ENCODE measurements around the gene BCAP29. TPM values are rescaled to one million over a fixed set of nuclear protein-coding genes. Genes with fewer than 3 reads are reported as not detected.

The BCAP29 gene
- total and polyA plus RNA-seq, 7 donors, result 37.4 to 72.6 (median 50.5) TPM

DNA sequence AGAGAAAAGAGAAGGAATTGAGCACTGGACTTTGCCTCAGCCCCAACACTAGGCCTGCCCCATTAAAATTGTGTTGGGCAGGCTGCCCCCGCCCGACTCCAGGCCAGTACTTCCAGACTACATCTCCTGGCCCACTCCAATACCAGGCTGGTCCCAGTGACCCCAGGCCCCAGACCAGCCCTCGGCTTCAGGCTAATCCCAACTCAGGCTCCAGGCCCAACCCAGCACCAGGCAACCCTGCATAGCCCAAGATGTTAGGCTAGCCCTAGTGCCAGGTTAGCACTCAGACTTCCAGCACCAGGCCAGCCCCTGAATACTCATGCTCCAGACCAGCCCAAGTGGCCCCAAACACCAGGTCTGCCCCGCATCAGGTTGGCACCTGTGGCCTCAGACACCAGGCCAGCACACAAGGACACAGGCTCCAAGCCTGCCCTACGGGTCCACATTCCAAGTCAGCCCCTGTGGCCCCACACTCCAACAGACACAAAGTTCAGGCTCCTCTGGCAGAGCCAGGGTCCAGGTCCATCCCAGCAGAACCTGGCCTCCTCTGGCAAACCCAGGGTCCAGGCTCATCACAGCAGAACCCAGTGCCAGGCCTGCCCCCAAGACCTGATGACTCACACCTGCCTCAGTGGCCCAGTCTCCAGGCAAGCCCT lies 36.6 kb upstream of the BCAP29 start:
- no peak for TF ChIP-seq CTCF (IDR thresholded peaks at IDR 0.05)
- H3K27ac ChIP-seq, result no peak overlapping the region
- H3K9me3 ChIP-seq, result peaks cover 15% of the 10 kb centered on the region
- intact Hi-C loops (cut with DNase I), result no loop called here
- no peak for DNase-seq
- ATAC-seq, result no peak
- H3K4me1 ChIP-seq, result no peaks in the 10 kb centered on the region
- WGBS, 3 donors, result 88 to 97% (median 97%) methylated on average over 5 of the region's 5 CpGs
- no peak overlapping the region for H3K4me3 ChIP-seq
- peaks cover 0 to 32% of the 10 kb centered on the region in 2 donors for H3K36me3 ChIP-seq (ENCODE audit: insufficient read depth in 1 of 2, low read depth in 1 of 2)
- H3K27me3 ChIP-seq (ENCODE audit: insufficient read depth in 3 of 3, low read length in 2 of 3), result no peaks in the 10 kb centered on the region

DNA sequence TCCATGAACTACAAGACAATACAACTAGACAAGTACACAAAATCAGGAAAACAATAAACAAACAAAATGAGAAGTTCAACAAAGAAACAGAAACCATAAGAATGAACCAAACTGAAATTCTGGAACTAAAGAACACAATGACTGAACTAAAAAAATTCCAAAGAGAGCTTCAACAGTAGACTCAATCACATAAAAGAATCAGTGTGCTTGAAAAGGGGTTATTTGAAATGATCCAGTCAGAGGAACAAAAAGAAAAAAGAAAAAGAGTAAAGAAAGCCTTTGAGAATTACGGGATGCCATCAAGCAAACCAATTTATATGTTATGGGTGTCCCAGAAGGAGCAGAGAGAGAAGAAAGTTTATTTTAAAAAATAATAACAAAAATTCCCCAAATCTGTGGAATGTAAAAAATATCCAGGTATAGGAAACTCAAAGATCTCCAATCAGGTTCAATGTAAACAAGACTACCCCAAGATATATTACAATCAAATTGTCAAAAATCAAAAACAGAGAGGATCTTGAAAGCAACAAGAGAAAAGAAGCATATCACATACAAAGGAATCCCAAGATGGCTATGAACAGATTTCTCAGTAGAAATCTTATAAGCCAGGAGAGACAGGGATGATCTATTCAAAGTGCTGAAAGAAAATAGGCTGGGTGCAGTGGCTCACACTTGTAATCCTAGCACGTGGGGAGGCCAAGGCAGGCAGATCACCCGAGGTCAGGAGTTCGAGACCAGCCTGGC lies 35.0 kb upstream of the BCAP29 start:
- no peak for ATAC-seq
- Histone ChIP-seq H3K4me3 (no peak overlapping the region), H3K27me3 (ENCODE audit: insufficient read depth in 3 of 3, low read length in 2 of 3) (no peaks in the 10 kb centered on the region), H3K36me3 (ENCODE audit: insufficient read depth in 1 of 2, low read depth in 1 of 2) (peaks cover 0 to 32% of the 10 kb centered on the region in 2 donors), H3K27ac (no peak overlapping the region), H3K4me1 (no peaks in the 10 kb centered on the region), H3K9me3 (peaks cover 15% of the 10 kb centered on the region)
- no peak for DNase-seq
- WGBS, 3 donors, result 97 to 98% (median 98%) methylated on average over 4 of the region's 4 CpGs
- intact Hi-C loops (cut with DNase I), result no loop called here
- TF ChIP-seq CTCF (IDR thresholded peaks at IDR 0.05), result no peak

DNA sequence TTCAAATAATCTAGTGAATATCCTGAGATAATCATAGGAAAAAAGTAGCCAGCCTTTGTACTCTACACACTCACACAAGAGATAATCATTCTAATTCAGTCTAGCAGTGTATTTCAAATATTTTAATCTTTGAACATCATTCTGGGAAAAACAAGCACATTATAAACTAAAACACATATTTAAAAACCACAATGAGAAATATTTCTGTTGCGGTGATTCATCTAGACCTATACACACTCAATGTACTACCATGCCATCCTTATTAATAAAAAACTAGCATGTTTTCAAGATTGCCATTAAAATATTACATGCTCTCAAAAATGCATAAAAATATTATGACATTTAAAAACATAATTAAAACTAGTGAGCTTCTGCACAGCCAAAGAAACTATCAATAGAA lies 28.1 kb upstream of the BCAP29 start:
- Histone ChIP-seq H3K9me3 (no peaks in the 10 kb centered on the region), H3K27ac (no peak overlapping the region), H3K4me1 (no peaks in the 10 kb centered on the region), H3K4me3 (no peak overlapping the region), H3K36me3 (ENCODE audit: insufficient read depth in 1 of 2, low read depth in 1 of 2) (peaks cover 0 to 58% of the 10 kb centered on the region in 2 donors), H3K27me3 (ENCODE audit: insufficient read depth in 3 of 3, low read length in 2 of 3) (no peaks in the 10 kb centered on the region)
- no peak for ATAC-seq
- WGBS, 3 donors, result 98 to 100% (median 98%) methylated on average over 1 of the region's 1 CpG
- no peak for DNase-seq
- no peak for TF ChIP-seq CTCF (IDR thresholded peaks at IDR 0.05)
- intact Hi-C loops (cut with DNase I), result no loop called here

GRCh38 chr7:107555893-107556292 lies 24.2 kb upstream of the BCAP29 start:
- peaks cover 8% of the 10 kb centered on the region for H3K4me1 ChIP-seq
- WGBS, 3 donors, result 95 to 98% (median 97%) methylated on average over 3 of the region's 3 CpGs
- H3K36me3 ChIP-seq (ENCODE audit: insufficient read depth in 1 of 2, low read depth in 1 of 2), result peaks cover 0 to 56% of the 10 kb centered on the region in 2 donors
- intact Hi-C loops (cut with DNase I), result no loop called here
- H3K9me3 ChIP-seq, result no peaks in the 10 kb centered on the region
- ATAC-seq (no peak), DNase-seq (no peak)
- H3K27me3 ChIP-seq (ENCODE audit: insufficient read depth in 3 of 3, low read length in 2 of 3), result no peaks in the 10 kb centered on the region
- H3K27ac ChIP-seq, result no peak overlapping the region
- no peak overlapping the region for H3K4me3 ChIP-seq
- no peak for TF ChIP-seq CTCF (IDR thresholded peaks at IDR 0.05)

Data from psoas muscle (tissue), 8 donors.